Measurements from ENCODE around the gene CCDC85A.

The CCDC85A gene

GRCh38 chr2:56295666-56296065, 111.9 kb downstream of the CCDC85A start:
- DNase-seq (ENCODE audit: low read depth in 1 of 2, low spot score in 1 of 2) = no peak

- DNase-seq (ENCODE audit: low read depth in 1 of 2, low spot score in 1 of 2) = no peak
Observed at GRCh38 chr2:56297671-56298070, 113.9 kb downstream of the CCDC85A start.

GRCh38 chr2:56299171-56299691, 115.4 kb downstream of the CCDC85A start:
- DNase-seq (ENCODE audit: low read depth in 1 of 2, low spot score in 1 of 2) = no peak

- no peak for DNase-seq (ENCODE audit: low read depth in 1 of 2, low spot score in 1 of 2)
Observed at GRCh38 chr2:56309626-56310170, 125.9 kb downstream of the CCDC85A start.

DNA sequence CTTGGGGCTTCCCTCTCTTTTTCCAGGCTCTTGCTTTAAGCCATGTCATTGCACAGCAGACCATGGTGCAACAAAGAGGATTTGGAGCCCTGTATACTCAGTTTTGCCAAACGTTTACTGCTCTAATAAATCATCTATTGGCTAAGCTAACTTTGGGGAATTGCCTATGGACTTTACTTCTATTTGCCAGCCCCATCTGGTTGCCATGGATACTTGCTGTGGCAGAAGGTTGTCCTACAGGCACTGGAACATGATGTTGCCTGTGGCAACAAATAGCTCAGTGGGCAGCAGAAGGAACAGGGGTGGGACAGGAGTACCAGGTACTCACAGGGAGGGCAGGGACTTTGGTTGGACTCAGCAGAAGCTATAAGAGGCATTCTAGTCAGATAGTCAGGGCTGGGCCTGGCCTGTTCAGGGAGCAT, 129.7 kb downstream of the CCDC85A start:
- DNase-seq (ENCODE audit: low read depth in 1 of 2, low spot score in 1 of 2) = no peak

- no peak for DNase-seq (ENCODE audit: low read depth in 1 of 2, low spot score in 1 of 2)
Observed at GRCh38 chr2:56314371-56314770, 130.6 kb downstream of the CCDC85A start.

DNA sequence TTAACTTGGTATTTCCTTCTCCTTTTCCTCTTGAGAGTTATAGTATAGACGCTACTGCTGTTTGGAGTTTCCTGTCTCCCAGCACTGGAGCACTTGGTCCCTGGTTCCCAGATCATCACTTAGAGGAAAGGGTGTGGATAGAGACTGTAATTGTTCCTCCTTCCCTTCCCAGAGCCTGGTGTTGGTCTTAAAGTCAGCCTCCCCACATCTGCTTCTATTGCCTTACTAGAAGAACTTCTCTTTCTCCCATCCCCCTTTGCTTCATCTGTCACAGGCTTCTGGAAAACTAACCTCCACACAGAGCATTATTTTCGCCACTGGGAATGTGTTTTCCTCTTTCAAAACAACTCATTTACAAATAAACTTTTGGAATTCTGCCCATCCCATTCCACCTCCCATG, 131.0 kb downstream of the CCDC85A start:
- no peak for DNase-seq (ENCODE audit: low read depth in 1 of 2, low spot score in 1 of 2)

GRCh38 chr2:56315376-56315775, 131.6 kb downstream of the CCDC85A start:
- DNase-seq (ENCODE audit: low read depth in 1 of 2, low spot score in 1 of 2) = no peak

DNA sequence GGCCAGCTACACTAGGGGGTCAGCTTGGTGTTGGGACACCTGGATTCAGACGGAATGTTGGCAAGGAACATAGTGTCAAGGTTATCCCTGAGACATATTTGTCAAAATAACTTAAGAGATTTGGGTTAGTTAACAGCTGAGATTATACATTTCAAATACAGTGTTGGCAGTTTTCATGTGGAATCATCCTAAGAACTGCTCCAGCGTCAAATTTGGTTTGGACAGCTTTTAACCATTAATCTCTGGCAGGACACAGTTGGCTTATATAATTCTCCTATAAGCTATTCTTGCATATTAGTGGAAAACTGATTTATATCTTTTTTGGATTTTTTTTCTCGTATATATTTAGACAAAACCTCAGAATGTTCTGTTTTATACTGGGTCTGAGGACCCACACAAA, 132.2 kb downstream of the CCDC85A start:
- no peak for DNase-seq (ENCODE audit: low read depth in 1 of 2, low spot score in 1 of 2)

- DNase-seq (ENCODE audit: low read depth in 1 of 2, low spot score in 1 of 2) = no peak
Observed at GRCh38 chr2:56318147-56318546, 134.4 kb downstream of the CCDC85A start.

DNA sequence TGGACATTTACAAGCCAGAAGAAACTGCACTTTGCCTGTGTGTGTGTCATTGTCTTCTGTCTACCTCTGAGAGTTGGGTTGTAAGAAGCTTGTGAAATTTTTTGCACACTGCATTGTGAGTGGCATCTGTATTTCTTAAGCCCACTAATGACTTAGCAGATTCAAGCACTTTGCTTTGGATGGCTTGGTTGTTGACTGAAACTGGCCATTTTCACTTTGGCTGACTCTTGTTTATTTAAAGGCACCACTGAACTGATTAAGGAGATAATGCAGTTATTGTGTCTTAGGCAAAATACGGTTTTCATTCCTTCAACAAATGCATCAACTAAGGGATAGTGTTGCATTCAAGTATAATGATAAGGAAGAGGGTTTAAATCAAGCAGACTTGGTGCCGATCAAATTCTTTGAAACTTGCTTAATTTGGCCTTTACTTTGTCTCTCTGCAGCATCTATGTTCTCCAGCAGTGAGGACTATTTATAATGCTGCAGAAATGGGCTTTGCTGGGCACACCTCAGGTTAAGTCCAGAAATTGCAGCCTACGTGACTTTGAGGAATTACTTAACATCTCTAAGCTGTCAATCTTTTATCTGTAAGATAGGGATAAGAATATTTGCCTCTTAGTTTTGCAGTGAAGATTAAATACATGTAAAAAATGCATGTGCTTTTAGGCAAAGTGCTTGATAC, 142.0 kb downstream of the CCDC85A start:
- DNase-seq (ENCODE audit: low read depth in 1 of 2, low spot score in 1 of 2) = no peak

- DNase-seq (ENCODE audit: low read depth in 1 of 2, low spot score in 1 of 2) = no peak
Observed at GRCh38 chr2:56326346-56326741, 142.6 kb downstream of the CCDC85A start.

DNA sequence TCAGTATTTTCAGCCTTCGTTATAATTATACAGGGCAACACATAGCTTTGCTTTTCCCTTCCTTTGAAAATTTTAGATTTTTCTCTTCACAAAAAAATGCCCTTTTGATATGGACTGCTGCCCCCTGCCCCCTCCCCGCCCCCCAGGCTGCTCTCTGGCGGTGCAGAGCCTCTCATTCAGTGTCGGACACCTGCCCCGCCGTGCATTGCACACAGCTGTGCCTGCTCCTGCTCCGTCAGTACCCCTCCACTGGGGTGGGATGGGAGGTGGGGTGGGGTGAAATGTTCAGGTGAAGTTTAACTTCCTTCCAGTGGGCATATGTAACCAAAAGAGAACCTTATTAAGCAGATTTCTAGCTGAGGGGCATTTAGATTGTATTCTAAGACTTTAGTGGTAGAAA, 148.0 kb downstream of the CCDC85A start:
- no peak for DNase-seq (ENCODE audit: low read depth in 1 of 2, low spot score in 1 of 2)

DNA sequence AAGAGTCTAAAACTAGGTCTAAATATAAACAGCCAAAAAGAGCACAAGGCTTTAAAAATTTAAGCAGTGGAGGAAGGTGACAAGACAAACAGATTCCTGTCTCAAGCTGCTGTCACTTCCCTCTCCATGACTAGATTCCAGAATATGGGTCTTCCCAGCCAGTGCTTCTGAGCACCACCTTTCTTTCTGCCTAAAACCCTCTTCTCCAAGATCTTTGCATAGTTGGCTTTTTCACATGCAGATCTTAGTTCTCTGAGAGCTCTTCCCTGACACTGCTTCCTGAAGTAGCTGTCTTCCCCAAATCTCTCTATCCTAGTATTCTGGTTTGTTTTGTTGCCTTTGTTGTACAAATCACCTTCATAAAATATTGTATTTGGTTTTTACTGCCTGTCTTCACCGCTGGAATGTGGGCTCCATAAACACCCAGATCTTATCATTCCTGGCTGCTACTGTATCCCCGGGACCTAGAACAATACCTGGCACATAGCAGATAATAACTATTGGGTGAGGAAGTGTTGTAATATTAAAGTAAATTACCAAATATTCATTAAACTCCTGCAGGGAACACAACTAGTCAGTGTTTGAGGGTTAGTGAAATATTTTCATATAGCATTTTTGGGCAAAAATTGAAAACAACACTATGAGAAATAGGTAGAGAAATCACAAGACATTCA, 150.2 kb downstream of the CCDC85A start:
- no peak for DNase-seq (ENCODE audit: low read depth in 1 of 2, low spot score in 1 of 2)

- no peak for DNase-seq (ENCODE audit: low read depth in 1 of 2, low spot score in 1 of 2)
Observed at GRCh38 chr2:56334622-56335021, 150.8 kb downstream of the CCDC85A start.

GRCh38 chr2:56335101-56335500, 151.3 kb downstream of the CCDC85A start:
- no peak for DNase-seq (ENCODE audit: low read depth in 1 of 2, low spot score in 1 of 2)

DNA sequence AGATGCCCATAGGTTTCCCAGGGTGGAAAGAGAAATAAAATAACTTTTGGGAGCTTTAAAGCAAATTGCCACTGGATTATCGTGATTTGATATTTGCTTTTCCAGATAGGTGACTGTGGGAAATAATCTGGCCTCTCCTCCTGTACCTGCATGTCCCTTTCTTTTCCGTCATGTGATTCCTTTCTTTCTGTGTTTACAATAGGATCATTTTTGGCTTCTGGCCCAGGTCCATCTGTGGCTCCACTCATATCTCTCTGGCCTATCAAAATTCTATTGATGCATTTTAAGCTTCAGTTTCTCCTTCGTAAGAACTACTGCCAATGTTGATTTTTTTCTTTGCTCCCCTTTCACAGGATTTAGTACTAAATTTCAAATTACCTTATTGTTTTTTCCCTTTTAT, 153.6 kb downstream of the CCDC85A start:
- DNase-seq (ENCODE audit: low read depth in 1 of 2, low spot score in 1 of 2) = no peak

- DNase-seq (ENCODE audit: low read depth in 1 of 2, low spot score in 1 of 2) = no peak
Observed at GRCh38 chr2:56338232-56338631, 154.4 kb downstream of the CCDC85A start.

DNA sequence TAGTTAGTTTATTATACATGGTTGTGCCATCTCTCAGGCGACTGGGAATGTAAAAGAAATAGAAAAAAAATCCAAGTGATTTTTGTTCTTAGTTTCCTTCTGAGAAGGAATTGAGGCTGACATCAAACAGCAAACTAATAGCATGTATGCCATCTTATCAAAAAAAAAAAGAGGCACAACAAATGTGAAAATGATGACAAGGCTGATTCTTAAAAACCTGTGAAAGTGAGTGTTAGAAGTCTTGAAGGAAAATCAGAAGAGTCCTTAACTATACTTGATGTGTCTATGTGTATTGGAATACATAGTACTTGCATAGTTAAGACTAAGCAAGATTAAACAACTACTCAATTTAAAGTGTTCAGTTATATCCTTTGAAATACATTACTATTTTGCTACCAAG, 161.0 kb downstream of the CCDC85A start:
- DNase-seq (ENCODE audit: low read depth in 1 of 2, low spot score in 1 of 2) = no peak

GRCh38 chr2:56347881-56348280, 164.1 kb downstream of the CCDC85A start:
- no peak for DNase-seq (ENCODE audit: low read depth in 1 of 2, low spot score in 1 of 2)

GRCh38 chr2:56348392-56349210, 164.8 kb downstream of the CCDC85A start:
- no peak for DNase-seq (ENCODE audit: low read depth in 1 of 2, low spot score in 1 of 2)
